Heart left ventricle (tissue), 16 donors: ENCODE data around the gene ESRP2. TPM values are rescaled to one million over a fixed set of nuclear protein-coding genes. Genes with fewer than 3 reads are reported as not detected.

ENCODE experiments used
- ATAC-seq, 4 donors: fragments of 200-7000 bp; cut with Tn5 transposase; one replicate each; pipeline ENCODE4 v1.9.1; 2020 to 2022; ENCODE audit warnings: moderate library complexity in 4 of 4, mild to moderate bottlenecking in 3 of 4, moderate number of reproducible peaks in 1 of 4
- DNase-seq, 5 donors: peaks; one replicate each; pipeline ENCODE4 v3.0.0-alpha.2; 2020
- H3K27ac ChIP-seq, 12 donors: fragments of 200-600 bp; sonication (generic) in 4 of 12; one replicate each; pipeline versions ENCODE4 v1.5.0 to v1.8.0; 2016 to 2022; ENCODE audit warnings: mild to moderate bottlenecking in 2 of 12
- H3K27me3 ChIP-seq, 9 donors: fragments of 200-600 bp; sonication (generic) in 2 of 9; one replicate each; pipeline versions ENCODE4 v1.5.1 to v1.8.0; 2016 to 2022; ENCODE audit warnings: mild to moderate bottlenecking in 3 of 9
- H3K36me3 ChIP-seq, 9 donors: fragments of 200-600 bp; sonication (generic) in 2 of 9; one replicate each; pipeline versions ENCODE4 v1.5.0 to v1.8.0; 2018 to 2022; ENCODE audit warnings: mild to moderate bottlenecking in 2 of 9
- H3K4me1 ChIP-seq, 12 donors: fragments of 200-600 bp; sonication (generic) in 4 of 12; one replicate each; pipeline versions ENCODE4 v1.5.0 to v1.8.0; 2016 to 2022; ENCODE audit warnings: mild to moderate bottlenecking in 3 of 12
- H3K4me3 ChIP-seq, 12 donors: fragments of 200-600 bp; sonication (generic) in 4 of 12; one replicate each; pipeline versions ENCODE4 v1.5.0 to v1.8.0; 2017 to 2022; ENCODE audit warnings: mild to moderate bottlenecking in 9 of 12, moderate library complexity in 4 of 12
- H3K9me3 ChIP-seq, 12 donors: fragments of 200-600 bp; sonication (generic) in 4 of 12; one replicate each; pipeline versions ENCODE4 v1.5.0 to v1.8.0; 2016 to 2022; ENCODE audit warnings: mild to moderate bottlenecking in 1 of 12
- CTCF ChIP-seq, 12 donors: fragments of 200-600 bp; sonication (generic) in 4 of 12; IDR thresholded peaks; one replicate each; pipeline versions ENCODE4 v1.5.0 to v1.8.0; 2018 to 2022; ENCODE audit warnings: antibody characterized with exemption in 12 of 12, mild to moderate bottlenecking in 5 of 12
- POLR2A ChIP-seq, 2 donors: fragments of 450-650 bp; IDR thresholded peaks; one replicate each; pipeline ENCODE4 v1.6.1; 2017; ENCODE audit warnings: antibody characterized with exemption in 2 of 2, mild to moderate bottlenecking in 2 of 2, moderate library complexity in 2 of 2
- WGBS, 4 donors: extraction: QIAGEN DNeasy Blood & Tissue Kit in 2 of 4; methylation state at CpG; one replicate each; pipeline versions ENCODE4 v1.1.5 to v1.1.7; 2013 to 2018; 5-methylcytosine and 5-hydroxymethylcytosine counted together
- intact Hi-C, 10 donors: fragments of 100-400 bp; cut with DNase I; formaldehyde crosslinking; loops; one replicate each; pipeline versions ENCODE4 v1.11.1 to v1.14.2; 2022
- polyA plus RNA-seq, 2 donors: library from polyadenylated mRNA; stranded (reverse); fragments of 200-250 nt; gene quantifications; one replicate each; pipeline ENCODE4 v1.2.3, GENCODE V29; 2013
- total RNA-seq, 9 donors: library from RNA; depleted of rRNA in 2 of 9; stranded (reverse); fragments of >200 nt in 2 of 9; fragmentation: NEBNext Ultra II Directional in 3 of 9; extraction: Animal tissue kit (Norgen Biotek cat#: 25700) in 3 of 9; gene quantifications; one replicate each; pipeline versions ENCODE4 v1.1.0 to v1.2.4, GENCODE V29; 2016 to 2023
- donor health status: ischemic (EF 13 %, LVEDD 7.1; RV severe dilation, severe dysfunction).
- donor health status: healthy with polysubstance abuse.
- donor health status: DM: no; HTN: yes; CAD: no.
- donor health status: DM: no; HTN: no; CAD: no.
- donor health status: ischemic (EF 25% LVEDD 6.9; RV normal size, moderate dysfunction).
- donor health status: ischemic (EF 25% LVEDD 5.7; RV mildly dilated, moderate dysfunction).
- donor health status: healthy.
- donor health status: DM: yes; HTN: yes; CAD: no.
- donor health status: ischemic (EF 35%, LVEDD 5.7; RV mildly dilated, moderate dysfunction).
- donor health status: nonischemic (EF 11% LVEDD 7.7; RV severe dilation, severe dysfunction).
- donor health status: DM: yes; HTN: yes; CAD: no.
- donor health status: PGD.
- donor health status: ischemic (EF 29% LVEDD 5.4; RV normal size, mild dysfunction).
- donor health status: nonischemic (EF 23%, LVEDD 6.1; RV moderate dilation, normal function).

ESRP2 gene
- total and polyA plus RNA-seq, 11 donors: 0.15 to 1.9 (median 0.45) TPM; not detected in 1

GRCh38 chr16:68202091-68202519 lies 33.8 kb downstream of the ESRP2 start:
- peak overlapping the region in 2 of 12 donors; percentile 13 to 50 for H3K27ac ChIP-seq
- H3K4me3 ChIP-seq: no peak overlapping the region
- ATAC-seq (peak; percentile 84 to 96 (median 94)), DNase-seq (peak in 1 of 5 donors; percentile 42)
- no peaks in the 10 kb centered on the region for H3K9me3 ChIP-seq
- no peaks in the 10 kb centered on the region for H3K27me3 ChIP-seq
- H3K4me1 ChIP-seq: peaks cover 0 to 12% (median 2%) of the 10 kb centered on the region in 12 donors
- H3K36me3 ChIP-seq: peaks cover 0 to 7% (median 3%) of the 10 kb centered on the region in 9 donors
- TF ChIP-seq CTCF (IDR thresholded peaks at IDR 0.05) (peak in 6 of 12 donors; percentile 9 to 37 (median 19)), POLR2A (IDR thresholded peaks at IDR 0.05) (no peak)
- intact Hi-C loops: loop anchor here in 1 of 10 donors (5.0 kb wide), 1 partner anchor 110 kb away; no protein-coding TSS in a partner anchor

DNA sequence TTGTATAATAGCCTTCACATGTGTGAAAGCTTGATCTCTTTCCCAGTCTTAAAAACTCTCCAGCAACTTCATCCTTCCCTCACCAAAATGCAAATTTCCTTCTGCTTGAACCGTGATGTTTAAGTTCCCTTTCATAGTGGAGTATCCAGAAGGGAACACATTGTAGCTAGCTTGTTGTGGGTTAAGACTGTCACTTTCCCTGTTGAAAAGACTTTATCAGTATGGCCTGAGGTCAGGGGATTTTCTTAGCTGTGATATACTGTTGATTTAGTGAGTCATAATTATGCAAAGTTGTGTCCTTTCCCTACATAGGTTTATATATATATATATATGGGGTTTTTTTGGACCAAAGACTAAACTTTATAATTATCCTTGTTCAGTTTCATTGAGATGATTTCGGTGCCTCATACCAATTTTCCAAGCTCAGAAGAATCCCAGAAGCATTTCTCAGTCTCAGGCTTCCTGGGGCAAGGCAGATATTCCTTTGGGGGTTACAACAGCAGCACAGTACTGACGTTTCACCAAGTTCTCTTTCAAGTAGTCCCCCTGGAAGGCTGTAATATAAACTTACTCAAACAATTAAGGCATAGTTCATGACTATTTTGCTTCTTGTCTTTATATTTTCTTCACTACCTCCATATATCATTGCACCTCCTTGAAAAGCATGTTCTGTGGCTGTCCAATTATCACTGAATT lies 35.7 kb downstream of the ESRP2 start:
- no peak for DNase-seq
- Histone ChIP-seq H3K27me3 (no peaks in the 10 kb centered on the region), H3K9me3 (no peaks in the 10 kb centered on the region), H3K36me3 (peaks cover 0 to 6% (median 0%) of the 10 kb centered on the region in 9 donors), H3K27ac (no peak overlapping the region), H3K4me3 (no peak overlapping the region), H3K4me1 (peaks cover 0 to 12% (median 2%) of the 10 kb centered on the region in 12 donors)
- no peak for TF ChIP-seq POLR2A (IDR thresholded peaks at IDR 0.05)
- no peak for TF ChIP-seq CTCF (IDR thresholded peaks at IDR 0.05)
- intact Hi-C loops: loop anchor here in 1 of 10 donors (5.0 kb wide), 1 partner anchor 108 kb away; no protein-coding TSS in a partner anchor
- no peak for ATAC-seq
- WGBS, 4 donors: 53 to 62% (median 54%) methylated on average over 3 of the region's 3 CpGs

- intact Hi-C loops: no loop called here
- H3K4me3 ChIP-seq: no peak overlapping the region
- DNase-seq: no peak
Measured at GRCh38 chr16:68197250-68197649, 38.7 kb downstream of the ESRP2 start.

More at GRCh38 chr16:68197250-68197649, 38.7 kb downstream of the ESRP2 start:
- H3K27me3 ChIP-seq: no peaks in the 10 kb centered on the region
- peaks cover 0 to 22% (median 9%) of the 10 kb centered on the region in 9 donors for H3K36me3 ChIP-seq
- H3K4me1 ChIP-seq: peaks cover 0 to 11% (median under 1%) of the 10 kb centered on the region in 12 donors
- ATAC-seq: no peak
- WGBS, 4 donors: 88 to 94% (median 92%) methylated on average over 2 of the region's 2 CpGs
- H3K9me3 ChIP-seq: no peaks in the 10 kb centered on the region
- TF ChIP-seq CTCF (IDR thresholded peaks at IDR 0.05): no peak
- TF ChIP-seq POLR2A (IDR thresholded peaks at IDR 0.05): no peak
- H3K27ac ChIP-seq: no peak overlapping the region
